Fibroblast of pulmonary artery (primary cell): ENCODE results near the gene GSTCD.
A peak's percentile ranks its signal among the peaks of the same experiment; 100 is the strongest.

Experiments used
- DNase-seq: peaks from one replicate; pipeline ENCODE4 v3.0.0-alpha.2; 2010; ENCODE audit warnings: low read depth
- H3K4me3 ChIP-seq: replicated peaks from 2 replicates; pipeline ENCODE4 v1.5.1; 2011; ENCODE audit warnings: low read depth, mild to moderate bottlenecking, control low read depth, low read length, moderate library complexity
- TF ChIP-seq, protein P1 (sequence below): IDR thresholded peaks from 2 replicates; pipeline ENCODE4 v1.5.1; 2011; ENCODE audit warnings: mild to moderate bottlenecking, control low read depth, low read length, inconsistent platforms; ENCODE audit errors: missing control alignments

The GSTCD gene

DNA sequence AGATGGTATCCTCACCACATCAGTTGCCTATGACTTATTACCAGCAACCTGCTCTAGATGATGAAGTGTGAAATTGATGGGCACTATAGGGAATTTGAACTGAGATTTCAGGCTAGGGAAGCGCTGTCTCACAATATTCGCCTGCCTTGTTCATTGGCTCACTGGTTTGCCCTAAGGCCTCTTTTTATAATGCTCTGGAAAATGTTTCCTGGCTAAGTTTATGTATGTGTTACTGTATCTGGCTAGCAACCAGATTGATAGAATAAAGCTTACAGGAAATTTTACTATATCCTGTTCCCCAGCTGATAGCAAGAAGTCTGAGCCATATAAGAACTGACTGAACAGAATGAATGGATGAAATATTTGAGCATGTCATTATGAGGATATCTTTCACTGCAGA lies 71.6 kb downstream of the GSTCD start:
- DNase-seq: peak; percentile 5
- TF ChIP-seq, protein P1, sequence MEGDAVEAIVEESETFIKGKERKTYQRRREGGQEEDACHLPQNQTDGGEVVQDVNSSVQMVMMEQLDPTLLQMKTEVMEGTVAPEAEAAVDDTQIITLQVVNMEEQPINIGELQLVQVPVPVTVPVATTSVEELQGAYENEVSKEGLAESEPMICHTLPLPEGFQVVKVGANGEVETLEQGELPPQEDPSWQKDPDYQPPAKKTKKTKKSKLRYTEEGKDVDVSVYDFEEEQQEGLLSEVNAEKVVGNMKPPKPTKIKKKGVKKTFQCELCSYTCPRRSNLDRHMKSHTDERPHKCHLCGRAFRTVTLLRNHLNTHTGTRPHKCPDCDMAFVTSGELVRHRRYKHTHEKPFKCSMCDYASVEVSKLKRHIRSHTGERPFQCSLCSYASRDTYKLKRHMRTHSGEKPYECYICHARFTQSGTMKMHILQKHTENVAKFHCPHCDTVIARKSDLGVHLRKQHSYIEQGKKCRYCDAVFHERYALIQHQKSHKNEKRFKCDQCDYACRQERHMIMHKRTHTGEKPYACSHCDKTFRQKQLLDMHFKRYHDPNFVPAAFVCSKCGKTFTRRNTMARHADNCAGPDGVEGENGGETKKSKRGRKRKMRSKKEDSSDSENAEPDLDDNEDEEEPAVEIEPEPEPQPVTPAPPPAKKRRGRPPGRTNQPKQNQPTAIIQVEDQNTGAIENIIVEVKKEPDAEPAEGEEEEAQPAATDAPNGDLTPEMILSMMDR: no peak
- H3K4me3 ChIP-seq: no peak overlapping the region

DNA sequence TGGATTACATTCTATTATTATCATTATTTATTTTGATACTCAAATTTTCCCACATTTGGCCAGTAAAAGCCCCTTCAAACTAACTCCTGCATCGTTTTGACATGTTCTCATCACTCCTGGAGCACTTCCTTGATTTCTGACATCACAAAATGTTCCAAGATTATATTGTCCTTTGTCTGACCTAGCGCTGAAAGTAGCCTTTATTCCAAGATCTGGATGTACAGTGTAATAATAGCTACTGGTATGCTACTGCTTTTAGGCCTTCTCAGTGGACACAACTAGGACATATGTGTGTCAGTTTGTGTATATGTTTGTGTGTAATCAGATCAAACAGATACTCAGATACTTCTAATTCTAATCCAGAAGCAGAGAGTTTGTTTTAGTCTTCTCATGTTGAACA lies 76.2 kb downstream of the GSTCD start:
- TF ChIP-seq, protein P1: no peak
- no peak overlapping the region for H3K4me3 ChIP-seq
- no peak for DNase-seq

DNA sequence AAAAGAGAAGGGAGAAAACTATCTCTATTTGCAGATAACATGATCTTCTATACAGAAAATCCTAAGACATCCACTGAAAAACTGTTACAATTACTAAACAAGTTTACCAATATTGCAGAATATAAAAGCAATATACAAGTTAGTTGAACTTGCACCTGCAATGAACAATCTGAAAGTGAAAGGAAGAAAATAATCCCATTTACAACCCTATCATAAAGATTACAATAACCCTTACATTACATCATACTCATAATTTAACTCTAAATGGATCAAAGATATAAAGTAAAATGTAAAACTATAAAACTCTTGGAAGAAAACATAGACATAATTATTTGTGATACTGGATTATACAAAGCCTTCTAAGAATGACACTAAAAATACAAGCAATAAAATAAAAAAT lies 77.2 kb downstream of the GSTCD start:
- H3K4me3 ChIP-seq: no peak overlapping the region
- TF ChIP-seq, protein P1: no peak
- no peak for DNase-seq

DNA sequence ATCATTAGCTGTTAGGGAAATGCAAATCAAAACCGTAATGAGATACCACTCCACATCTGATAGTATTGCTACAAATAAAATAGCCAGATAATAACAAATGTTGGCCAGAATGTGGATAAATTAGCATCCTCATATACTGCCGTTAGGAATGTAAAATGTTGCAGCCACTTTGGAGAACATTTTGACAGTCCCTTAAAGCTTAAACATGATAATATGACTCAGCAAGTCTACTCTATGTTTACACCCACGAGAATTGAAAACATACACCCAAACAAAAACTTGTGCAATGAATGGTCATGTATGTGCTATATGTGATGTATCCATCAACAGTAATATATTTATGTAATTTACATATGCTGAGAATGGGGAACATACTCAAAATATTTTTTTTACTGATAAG lies 78.2 kb downstream of the GSTCD start:
- DNase-seq: no peak
- TF ChIP-seq, protein P1: no peak
- no peak overlapping the region for H3K4me3 ChIP-seq

DNA sequence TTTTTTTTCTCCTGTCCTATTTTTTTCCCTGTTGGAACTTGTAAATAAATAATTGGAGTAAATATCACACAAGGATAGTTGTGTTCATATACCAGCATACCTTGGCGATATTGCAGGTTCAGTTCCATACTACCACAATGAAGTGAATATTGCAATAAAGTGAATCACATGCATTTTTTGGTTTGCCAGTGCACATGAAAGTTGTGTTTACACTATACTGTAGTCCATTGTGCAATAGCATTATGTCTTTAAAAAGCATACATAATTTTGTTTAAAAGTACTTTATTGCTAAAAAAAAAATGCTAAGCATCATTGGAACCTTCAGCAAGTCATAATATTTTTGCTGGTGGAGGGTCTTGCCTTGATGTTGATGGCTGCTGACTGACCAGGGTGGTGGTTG lies 88.6 kb downstream of the GSTCD start:
- TF ChIP-seq, protein P1: no peak
- no peak for DNase-seq
- H3K4me3 ChIP-seq: no peak overlapping the region

DNA sequence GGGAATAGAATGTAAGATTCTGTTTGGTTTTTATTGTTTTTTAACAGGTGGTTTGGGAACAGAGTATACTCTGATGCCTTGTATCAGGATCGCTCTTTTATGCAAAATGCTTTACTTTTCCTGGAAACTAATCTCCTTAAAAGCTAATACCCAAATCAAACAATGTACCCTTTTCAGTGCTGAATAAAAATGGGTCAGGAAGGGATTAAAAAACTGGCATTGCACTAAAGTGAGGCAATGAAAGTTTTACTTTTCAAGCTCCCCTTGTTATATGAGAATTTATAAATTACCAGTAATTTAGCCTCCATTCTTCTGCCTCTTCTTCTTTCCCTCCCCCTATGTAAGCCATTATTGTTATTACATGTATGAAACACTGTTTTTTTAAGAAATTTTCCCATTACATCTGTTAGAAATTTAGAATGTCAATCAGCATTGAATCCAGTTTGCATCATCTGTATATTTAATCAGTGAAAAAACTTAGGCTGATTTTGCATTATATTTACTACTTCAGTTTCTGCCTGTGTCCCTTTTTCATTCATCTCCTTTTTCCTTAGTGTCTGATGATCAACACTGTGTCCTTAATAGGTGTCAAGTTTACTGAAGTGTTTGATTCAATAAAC lies 97.0 kb downstream of the GSTCD start:
- H3K4me3 ChIP-seq: no peak overlapping the region
- TF ChIP-seq, protein P1: no peak
- DNase-seq: no peak

DNA sequence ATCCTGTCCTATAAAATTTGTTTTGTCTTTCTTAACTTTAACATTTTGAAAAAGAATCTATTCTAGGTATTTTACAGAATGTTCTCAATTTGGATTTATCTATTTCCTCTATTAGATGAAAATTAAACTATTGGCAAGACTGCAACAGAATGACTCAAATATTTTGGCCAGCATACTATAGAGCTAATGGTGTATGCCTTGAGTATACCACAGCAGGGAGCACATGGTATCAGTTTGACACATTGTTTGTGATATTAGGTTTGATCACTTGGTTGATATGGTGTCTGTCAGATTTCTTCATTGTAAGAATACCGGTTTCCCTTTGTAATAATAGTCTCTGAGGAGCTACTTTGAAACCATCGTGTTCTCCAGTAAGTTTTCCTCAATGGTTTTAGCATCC lies 98.9 kb downstream of the GSTCD start:
- H3K4me3 ChIP-seq: no peak overlapping the region
- TF ChIP-seq, protein P1: no peak
- DNase-seq: peak; percentile 36
